ENCODE results near the gene DARS1. TPM values are rescaled to one million over a fixed set of nuclear protein-coding genes. Genes with fewer than 3 reads are reported as not detected.

The DARS1 gene
- 65.9 and 83.8 TPM in 2 replicates for total RNA-seq

GRCh38 chr2:135985018-135985825 is at the start of gene DARS1:
Gene DARS1 (minus strand): TSS chr2:135985626. CDS start chr2:135985468, 158 bp downstream.

GRCh38 chr2:135876066-135876711 is 109.2 kb downstream of the DARS1 start, which contains the start of gene MCM6:
Gene MCM6 (minus strand): TSS chr2:135876443. CDS start chr2:135876365, 78 bp downstream.

Other genes starting within 250 kb of the DARS1 start
- 71.3 TPM in 2 replicates for gene UBXN4, start 243.8 kb downstream of the DARS1 start, total RNA-seq
- not detected in 2 replicates for gene LCT, start 148.4 kb downstream of the DARS1 start, total RNA-seq
- gene MCM6, start 109.2 kb downstream of the DARS1 start, total RNA-seq, result 2.6 and 16.9 TPM in 2 replicates
- gene CXCR4, start 132.5 kb upstream of the DARS1 start, total RNA-seq, result 3.6 TPM in 1 of 2 replicates, not detected in the other